AG04449 (cell line): ENCODE results near the gene SGPP2.
"Not testable (repeated sequence)": the region's sequence is repeated elsewhere in the genome, so short reads cannot be mapped to it uniquely, and the experiment has no call there.

Experiments
- CTCF ChIA-PET: fragments of 350-600 bp; formaldehyde crosslinking; extraction: SDS; loops from one replicate; lab custom pipeline; 2021; ENCODE audit warnings: antibody characterized with exemption; lab: Yijun Ruan, JAX
- POLR2A ChIA-PET: fragments of 400-600, 350-600 bp; formaldehyde crosslinking; extraction: SDS; loops from one replicate; lab custom pipeline; 2020; ENCODE audit warnings: antibody characterized with exemption, inconsistent platforms; lab: Yijun Ruan, JAX
- DNase-seq: peaks from one replicate; pipeline ENCODE4 v3.0.0-alpha.2; 2010; ENCODE audit warnings: low read depth, low spot score
- H3K4me3 ChIP-seq: 2 replicates; pipeline ENCODE4 v1.5.1; 2011; ENCODE audit warnings: low read depth, mild to moderate bottlenecking, control low read depth, low read length
- TF ChIP-seq, protein P1 (sequence below): IDR thresholded peaks from one replicate; pipeline ENCODE4 v1.5.1; 2011; ENCODE audit warnings: mild to moderate bottlenecking, moderate library complexity, low read length, control low read depth, inconsistent platforms; ENCODE audit not compliant: insufficient read depth; ENCODE audit errors: missing control alignments

Gene SGPP2

DNA sequence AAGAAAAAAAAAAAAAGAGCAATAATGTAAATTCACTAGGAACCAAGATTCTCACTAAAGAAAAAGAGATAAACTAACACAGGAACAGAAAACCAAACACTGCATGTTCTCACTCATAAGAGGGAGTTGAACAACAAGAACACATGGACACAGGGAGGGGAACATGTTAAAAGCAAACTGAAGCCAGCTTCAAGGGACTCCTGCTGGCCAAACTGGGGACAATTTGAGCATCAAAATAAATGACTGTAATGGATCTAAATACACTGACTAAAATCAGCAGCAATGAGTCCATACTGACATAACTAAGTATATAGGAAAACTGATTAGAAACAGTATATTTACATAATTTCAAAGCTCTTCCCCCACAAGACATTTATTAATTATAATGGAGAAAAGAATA, 158.6 kb downstream of the SGPP2 start:
- TF ChIP-seq, protein P1, sequence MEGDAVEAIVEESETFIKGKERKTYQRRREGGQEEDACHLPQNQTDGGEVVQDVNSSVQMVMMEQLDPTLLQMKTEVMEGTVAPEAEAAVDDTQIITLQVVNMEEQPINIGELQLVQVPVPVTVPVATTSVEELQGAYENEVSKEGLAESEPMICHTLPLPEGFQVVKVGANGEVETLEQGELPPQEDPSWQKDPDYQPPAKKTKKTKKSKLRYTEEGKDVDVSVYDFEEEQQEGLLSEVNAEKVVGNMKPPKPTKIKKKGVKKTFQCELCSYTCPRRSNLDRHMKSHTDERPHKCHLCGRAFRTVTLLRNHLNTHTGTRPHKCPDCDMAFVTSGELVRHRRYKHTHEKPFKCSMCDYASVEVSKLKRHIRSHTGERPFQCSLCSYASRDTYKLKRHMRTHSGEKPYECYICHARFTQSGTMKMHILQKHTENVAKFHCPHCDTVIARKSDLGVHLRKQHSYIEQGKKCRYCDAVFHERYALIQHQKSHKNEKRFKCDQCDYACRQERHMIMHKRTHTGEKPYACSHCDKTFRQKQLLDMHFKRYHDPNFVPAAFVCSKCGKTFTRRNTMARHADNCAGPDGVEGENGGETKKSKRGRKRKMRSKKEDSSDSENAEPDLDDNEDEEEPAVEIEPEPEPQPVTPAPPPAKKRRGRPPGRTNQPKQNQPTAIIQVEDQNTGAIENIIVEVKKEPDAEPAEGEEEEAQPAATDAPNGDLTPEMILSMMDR, result peak; percentile 1
- ChIA-PET POLR2A (no interaction called here), CTCF (interaction anchor here (2.0 kb wide), 1 partner anchor 18 kb away, joined by 4 read pairs; no protein-coding TSS in a partner anchor)
- no peak overlapping the region for H3K4me3 ChIP-seq
- no peak for DNase-seq

DNA sequence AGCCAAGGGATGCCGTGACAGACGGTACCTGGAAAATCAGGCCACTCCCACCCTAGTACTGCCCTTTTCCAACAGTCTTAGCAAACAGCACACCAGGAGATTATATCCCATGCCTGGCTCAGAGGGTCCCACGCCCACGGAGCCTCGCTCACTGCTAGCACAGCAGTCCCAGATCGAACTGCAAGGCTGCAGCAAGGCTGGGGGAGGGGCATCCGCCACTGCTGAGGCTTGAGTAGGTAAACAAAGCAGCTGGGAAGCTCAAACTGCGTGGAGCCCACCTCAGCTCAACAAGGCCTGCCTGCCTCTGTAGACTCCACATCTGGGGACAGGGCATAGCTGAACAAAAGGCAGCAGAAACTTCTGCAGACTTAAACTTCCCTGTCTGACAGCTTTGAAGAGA, 160.2 kb downstream of the SGPP2 start:
- CTCF ChIA-PET, result interaction anchor here (1.5 to 2.0 kb wide), 2 partner anchors 9 to 16 kb away, joined by 3 to 4 read pairs; no protein-coding TSS in a partner anchor
- DNase-seq, H3K4me3 ChIP-seq, POLR2A ChIA-PET: not testable (repeated sequence)

DNA sequence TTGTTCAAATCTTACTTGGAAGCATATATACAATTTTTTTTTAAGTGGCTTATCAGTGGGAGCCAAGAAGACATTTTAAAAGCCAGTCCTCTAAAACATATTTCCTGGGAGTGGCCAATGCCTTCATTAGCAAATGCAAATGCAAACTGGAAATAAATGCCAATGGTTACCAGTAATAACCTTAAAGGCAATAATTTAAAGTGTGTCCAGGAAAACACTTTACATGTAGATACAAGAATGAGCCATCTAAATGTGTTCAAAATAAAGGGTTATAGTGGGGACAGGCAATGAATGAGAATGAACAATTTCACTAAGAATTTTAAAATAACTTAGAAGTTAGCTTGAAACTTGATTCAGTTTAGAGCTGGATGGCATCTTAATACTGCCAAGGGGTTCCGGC, 167.3 kb downstream of the SGPP2 start:
- ChIA-PET CTCF (interaction anchor here (0.9 to 1.3 kb wide), 2 partner anchors 12 to 29 kb away, joined by 3 to 4 read pairs; no protein-coding TSS in a partner anchor), POLR2A (no interaction called here)
- TF ChIP-seq, protein P1, result no peak
- no peak overlapping the region for H3K4me3 ChIP-seq
- no peak for DNase-seq

DNA sequence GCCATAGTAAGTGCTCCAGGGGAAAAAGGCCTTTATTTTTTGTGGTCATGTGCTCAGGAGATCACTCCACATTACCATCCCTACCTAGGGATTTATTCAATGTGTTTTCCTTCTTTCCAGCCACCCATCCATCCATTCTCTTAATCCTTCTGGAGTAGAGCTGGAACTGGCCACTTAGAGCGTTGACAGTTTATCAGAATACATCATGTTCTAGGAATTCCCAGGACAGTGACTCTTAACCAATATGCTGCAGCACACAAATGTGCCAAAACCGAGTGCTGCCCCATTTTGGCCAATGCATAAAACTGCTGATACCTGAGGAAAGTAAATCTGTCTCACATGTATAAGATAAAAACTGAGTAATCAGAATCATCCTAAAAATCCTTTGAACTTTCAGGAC, 167.8 kb downstream of the SGPP2 start:
- CTCF ChIA-PET, result interaction anchor here (1.0 to 1.3 kb wide), 2 partner anchors 12 to 554 kb away, joined by 3 to 4 read pairs; no protein-coding TSS in a partner anchor
- TF ChIP-seq, protein P1, result no peak
- H3K4me3 ChIP-seq, result no peak overlapping the region
- no peak for DNase-seq
- POLR2A ChIA-PET, result no interaction called here

DNA sequence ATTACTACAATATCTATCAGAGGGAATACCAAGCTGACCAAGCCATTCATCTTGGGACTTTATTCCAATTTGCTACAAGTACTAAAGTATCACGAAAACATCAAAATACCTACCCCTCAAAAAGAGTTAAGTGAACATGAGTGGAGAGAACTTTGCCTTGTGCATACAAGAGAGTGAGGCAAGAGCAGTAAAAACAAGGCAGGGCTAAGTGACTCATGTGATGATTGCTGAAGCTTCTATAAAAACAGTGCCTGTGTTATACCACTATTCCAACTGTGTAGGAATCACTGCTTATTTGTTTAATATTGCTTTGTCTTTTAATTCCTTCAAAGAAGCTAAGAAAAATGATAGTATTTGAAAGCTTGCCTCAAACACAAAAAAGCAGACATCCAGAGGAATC, 170.3 kb downstream of the SGPP2 start:
- ChIA-PET POLR2A (no interaction called here), CTCF (interaction anchor here (0.9 to 3.0 kb wide), 7 partner anchors 12 to 569 kb away, joined by 3 to 11 read pairs (median 3); no protein-coding TSS in a partner anchor)
- H3K4me3 ChIP-seq, result no peak overlapping the region
- no peak for DNase-seq
- TF ChIP-seq, protein P1, result no peak

DNA sequence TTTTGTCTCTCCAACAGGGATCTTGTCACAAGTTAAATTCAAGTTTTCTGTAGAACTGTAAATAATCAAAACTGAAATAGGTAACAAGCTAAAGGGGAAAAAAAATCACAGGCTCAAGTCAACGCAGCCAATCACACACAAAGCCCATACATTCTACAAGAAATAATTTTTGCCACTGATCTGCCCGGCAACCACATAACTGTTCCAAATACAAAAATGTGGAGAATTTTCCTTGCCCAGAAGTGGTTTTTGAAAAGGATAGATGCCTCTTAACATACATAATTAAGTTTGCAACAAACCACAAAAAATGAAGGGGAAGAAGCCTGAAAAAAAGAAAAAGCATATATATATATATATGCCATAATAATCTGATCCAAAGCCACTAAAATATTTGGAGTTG, 171.2 kb downstream of the SGPP2 start:
- POLR2A ChIA-PET, result no interaction called here
- CTCF ChIA-PET, result interaction anchor here (1.1 to 3.0 kb wide), 4 partner anchors 11 to 33 kb away, joined by 3 to 11 read pairs (median 4); no protein-coding TSS in a partner anchor
- TF ChIP-seq, protein P1, result no peak
- H3K4me3 ChIP-seq, result no peak overlapping the region
- no peak for DNase-seq

DNA sequence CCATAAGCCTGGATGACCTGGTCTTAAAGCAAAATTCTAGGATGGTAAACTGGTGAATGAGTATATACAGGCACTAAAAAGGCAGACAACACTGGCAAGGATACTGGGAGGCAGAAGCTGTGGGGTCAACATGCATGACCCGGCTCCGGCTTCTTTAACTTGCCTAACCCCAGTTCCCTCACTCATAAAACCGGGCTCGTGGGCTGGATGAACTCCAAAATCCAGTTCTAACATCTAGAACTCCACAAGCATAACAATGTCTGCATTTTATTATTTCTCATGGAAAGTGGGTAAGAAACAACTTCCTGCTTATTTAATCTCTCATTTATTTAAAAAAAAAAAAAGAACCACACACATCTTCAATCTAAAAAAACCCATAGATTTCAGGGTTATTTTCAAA, 174.3 kb downstream of the SGPP2 start:
- no peak overlapping the region for H3K4me3 ChIP-seq
- POLR2A ChIA-PET, result no interaction called here
- TF ChIP-seq, protein P1, result no peak
- no peak for DNase-seq
- CTCF ChIA-PET, result interaction anchor here (0.9 to 1.5 kb wide), 4 partner anchors 11 to 280 kb away, joined by 3 to 4 read pairs (median 4); no protein-coding TSS in a partner anchor
